Stimulated activated CD8-positive, alpha-beta memory T cell treated with anti-CD3 and anti-CD28 coated beads, Interleukin-15, amount 100 ng/mL, for 48 hours (primary cell): ENCODE data around the gene DPM3.

Source experiments
- DNase-seq, 2 donors: peaks; one replicate each; pipeline ENCODE4 v3.0.0-alpha.2; 2020; ENCODE audit warnings: low read depth in 2 of 2

The DPM3 gene

GRCh38 chr1:155093911-155094621, 46.3 kb downstream of the DPM3 start:
- DNase-seq: no peak

- no peak for DNase-seq
Observed at GRCh38 chr1:155092641-155093040, 47.7 kb downstream of the DPM3 start.

GRCh38 chr1:155092131-155092530, 48.2 kb downstream of the DPM3 start:
- no peak for DNase-seq

- peak; percentile 59 to 70 for DNase-seq
Observed at GRCh38 chr1:155091071-155092051, 49.0 kb downstream of the DPM3 start.
